Naive B cell (primary cell): ENCODE results near the gene GTPBP1. TPM values are rescaled to one million over a fixed set of nuclear protein-coding genes. Genes with fewer than 3 reads are reported as not detected.

Experiments
- ATAC-seq, 2 donors: fragments of 150-1000 bp; cut with Tn5 transposase; 2 replicates each; pipeline ENCODE4 v1.10.0; 2021; ENCODE audit warnings: low read depth in 2 of 2, mild to moderate bottlenecking in 2 of 2, moderate library complexity in 2 of 2
- DNase-seq: peaks from one replicate; pipeline ENCODE4 v3.0.0; 2022
- H3K27ac Mint-ChIP-seq, 6 donors: one replicate each; pipeline ENCODE4 v1.8.0; 2020 to 2022; ENCODE audit warnings: mild to moderate bottlenecking in 6 of 6, mixed read lengths in 6 of 6, moderate library complexity in 5 of 6, inconsistent platforms in 2 of 6
- H3K27me3 Mint-ChIP-seq, 3 donors: one replicate each; pipeline ENCODE4 v1.8.0; 2021 to 2022; ENCODE audit warnings: mixed read lengths in 3 of 3, mild to moderate bottlenecking in 1 of 3
- H3K36me3 Mint-ChIP-seq, 2 donors: one replicate each; pipeline ENCODE4 v1.8.0; 2020 to 2022; ENCODE audit warnings: mixed read lengths in 2 of 2, inconsistent platforms in 1 of 2, mild to moderate bottlenecking in 1 of 2
- H3K4me1 Mint-ChIP-seq, 3 donors: one replicate each; pipeline ENCODE4 v1.8.0; 2020 to 2022; ENCODE audit warnings: mixed read lengths in 3 of 3, inconsistent platforms in 1 of 3, mild to moderate bottlenecking in 1 of 3, moderate library complexity in 1 of 3
- H3K4me3 Mint-ChIP-seq, 8 donors: one replicate each; pipeline ENCODE4 v1.8.0; 2020 to 2022; ENCODE audit warnings: mild to moderate bottlenecking in 8 of 8, mixed read lengths in 8 of 8, moderate library complexity in 8 of 8, inconsistent platforms in 2 of 8
- H3K9me3 Mint-ChIP-seq, 7 donors: one replicate each; pipeline ENCODE4 v1.8.0; 2020 to 2022; ENCODE audit warnings: mixed read lengths in 7 of 7, mild to moderate bottlenecking in 5 of 7, inconsistent platforms in 2 of 7, moderate library complexity in 1 of 7
- polyA plus RNA-seq, 6 donors: library from polyadenylated mRNA; unstranded; fragments of 300-500 nt; fragmentation: Illumina TruSeq; gene quantifications; one replicate each; pipeline ENCODE4 v1.2.3, GENCODE V29; 2021; ENCODE audit warnings: low read depth in 6 of 6

GTPBP1 gene
- polyA plus RNA-seq, 6 donors from 2014 or later: 21.2 to 41.2 (median 33.3) TPM

GRCh38 chr22:38720350-38720749 lies 14.6 kb downstream of the GTPBP1 start:
- Mint-ChIP-seq H3K4me1 (peaks cover 14 to 24% (median 14%) of the 10 kb centered on the region in 3 donors), H3K27me3 (no peaks in the 10 kb centered on the region), H3K9me3 (no peaks in the 10 kb centered on the region), H3K27ac (no peak overlapping the region), H3K36me3 (peaks cover 11 to 34% of the 10 kb centered on the region in 2 donors), H3K4me3 (no peak overlapping the region)
- no peak for DNase-seq
- no peak for ATAC-seq

- no peak for DNase-seq
- no peak for ATAC-seq
- no peak overlapping the region for H3K4me3 Mint-ChIP-seq
- H3K9me3 Mint-ChIP-seq: no peaks in the 10 kb centered on the region
- peaks cover 13 to 23% (median 14%) of the 10 kb centered on the region in 3 donors for H3K4me1 Mint-ChIP-seq
- no peaks in the 10 kb centered on the region for H3K27me3 Mint-ChIP-seq
- H3K27ac Mint-ChIP-seq: peak overlapping the region in 3 of 6 donors; percentile 43 to 85 (median 72)
- H3K36me3 Mint-ChIP-seq: peaks cover 16 to 39% of the 10 kb centered on the region in 2 donors
These were observed 15.8 kb downstream of the GTPBP1 start for GRCh38 chr22:38721551-38721950.

GRCh38 chr22:38724176-38724575 lies 18.4 kb downstream of the GTPBP1 start:
- Mint-ChIP-seq H3K9me3 (no peaks in the 10 kb centered on the region), H3K36me3 (peaks cover 16 to 40% of the 10 kb centered on the region in 2 donors), H3K27me3 (no peaks in the 10 kb centered on the region), H3K4me3 (no peak overlapping the region), H3K4me1 (peaks cover 15 to 20% (median 18%) of the 10 kb centered on the region in 3 donors), H3K27ac (peak overlapping the region in 2 of 6 donors; percentile 44 to 78)
- ATAC-seq (no peak), DNase-seq (no peak)

GRCh38 chr22:38724926-38725571 lies 19.3 kb downstream of the GTPBP1 start:
- Mint-ChIP-seq H3K4me3 (peak overlapping the region in 1 of 8 donors; percentile 30), H3K36me3 (peaks cover 16 to 43% of the 10 kb centered on the region in 2 donors), H3K27me3 (no peaks in the 10 kb centered on the region), H3K27ac (peak overlapping the region in 5 of 6 donors; percentile 27 to 86 (median 83)), H3K4me1 (peaks cover 16 to 20% (median 18%) of the 10 kb centered on the region in 3 donors), H3K9me3 (no peaks in the 10 kb centered on the region)
- peak; percentile 81 for ATAC-seq
- no peak for DNase-seq

- Mint-ChIP-seq H3K9me3 (no peaks in the 10 kb centered on the region), H3K27ac (peak overlapping the region in 2 of 6 donors; percentile 25 to 61), H3K4me3 (peak overlapping the region in 1 of 8 donors; percentile 29), H3K27me3 (no peaks in the 10 kb centered on the region), H3K36me3 (peaks cover 16 to 48% of the 10 kb centered on the region in 2 donors), H3K4me1 (peaks cover 18 to 25% (median 19%) of the 10 kb centered on the region in 3 donors)
- ATAC-seq (no peak), DNase-seq (no peak)
These were observed 20.3 kb downstream of the GTPBP1 start for GRCh38 chr22:38725900-38726655.

- H3K9me3 Mint-ChIP-seq: no peaks in the 10 kb centered on the region
- DNase-seq (no peak), ATAC-seq (no peak)
- no peaks in the 10 kb centered on the region for H3K27me3 Mint-ChIP-seq
- peaks cover 15 to 22% (median 18%) of the 10 kb centered on the region in 3 donors for H3K4me1 Mint-ChIP-seq
- H3K36me3 Mint-ChIP-seq: peaks cover 14 to 40% of the 10 kb centered on the region in 2 donors
- no peak overlapping the region for H3K4me3 Mint-ChIP-seq
- H3K27ac Mint-ChIP-seq: peak overlapping the region in 3 of 6 donors; percentile 70 to 88 (median 78)
These were observed 21.4 kb downstream of the GTPBP1 start for GRCh38 chr22:38727123-38727522.

- no peak for DNase-seq
- Mint-ChIP-seq H3K4me1 (peaks cover 15 to 22% (median 19%) of the 10 kb centered on the region in 3 donors), H3K27me3 (no peaks in the 10 kb centered on the region), H3K4me3 (no peak overlapping the region), H3K36me3 (peaks cover 12 to 40% of the 10 kb centered on the region in 2 donors), H3K27ac (peak overlapping the region in 5 of 6 donors; percentile 16 to 88 (median 65)), H3K9me3 (no peaks in the 10 kb centered on the region)
- ATAC-seq: no peak
These were observed 22.0 kb downstream of the GTPBP1 start for GRCh38 chr22:38727530-38728451.

- Mint-ChIP-seq H3K27me3 (no peaks in the 10 kb centered on the region), H3K4me3 (no peak overlapping the region), H3K9me3 (no peaks in the 10 kb centered on the region), H3K36me3 (peaks cover 12 to 38% of the 10 kb centered on the region in 2 donors), H3K4me1 (peaks cover 25 to 35% (median 30%) of the 10 kb centered on the region in 3 donors), H3K27ac (peak overlapping the region in 2 of 6 donors; percentile 69 to 89)
- ATAC-seq (no peak), DNase-seq (no peak)
These were observed 23.4 kb downstream of the GTPBP1 start for GRCh38 chr22:38728871-38729796.

GRCh38 chr22:38729946-38730345 lies 24.2 kb downstream of the GTPBP1 start:
- no peak for ATAC-seq
- peaks cover 9 to 30% of the 10 kb centered on the region in 2 donors for H3K36me3 Mint-ChIP-seq
- no peak for DNase-seq
- H3K4me1 Mint-ChIP-seq: peaks cover 22 to 39% (median 31%) of the 10 kb centered on the region in 3 donors
- H3K9me3 Mint-ChIP-seq: no peaks in the 10 kb centered on the region
- H3K4me3 Mint-ChIP-seq: peak overlapping the region in 3 of 8 donors; percentile 6 to 34 (median 26)
- H3K27me3 Mint-ChIP-seq: no peaks in the 10 kb centered on the region
- peak overlapping the region in 3 of 6 donors; percentile 42 to 61 (median 52) for H3K27ac Mint-ChIP-seq

- H3K4me1 Mint-ChIP-seq: peaks cover 21 to 38% (median 31%) of the 10 kb centered on the region in 3 donors
- no peaks in the 10 kb centered on the region for H3K9me3 Mint-ChIP-seq
- H3K27ac Mint-ChIP-seq: peak overlapping the region in 3 of 6 donors; percentile 42 to 91 (median 69)
- peaks cover 4 to 25% of the 10 kb centered on the region in 2 donors for H3K36me3 Mint-ChIP-seq
- H3K27me3 Mint-ChIP-seq: no peaks in the 10 kb centered on the region
- H3K4me3 Mint-ChIP-seq: peak overlapping the region in 2 of 8 donors; percentile 32 to 34
- no peak for DNase-seq
- ATAC-seq: no peak
These were observed 24.7 kb downstream of the GTPBP1 start for GRCh38 chr22:38730411-38730871.

GRCh38 chr22:38731703-38732161 lies 26.0 kb downstream of the GTPBP1 start:
- no peak for DNase-seq
- H3K27ac Mint-ChIP-seq: peak overlapping the region in 2 of 6 donors; percentile 61 to 91
- no peaks in the 10 kb centered on the region for H3K27me3 Mint-ChIP-seq
- peaks cover 23 to 48% (median 33%) of the 10 kb centered on the region in 3 donors for H3K4me1 Mint-ChIP-seq
- no peak for ATAC-seq
- peak overlapping the region in 2 of 8 donors; percentile 16 to 45 for H3K4me3 Mint-ChIP-seq
- no peaks in the 10 kb centered on the region for H3K9me3 Mint-ChIP-seq
- H3K36me3 Mint-ChIP-seq: peaks cover 0 to 18% of the 10 kb centered on the region in 2 donors
